Activated T-helper 9 cell treated with anti-CD3 and anti-CD28 coated beads, Interleukin-2, amount 50 U/mL, for 16 hours (primary cell): Measurements from ENCODE around the gene MFAP4.

Experiments
- DNase-seq: peaks from one replicate; pipeline ENCODE4 v3.0.0-alpha.2; 2020; ENCODE audit warnings: low read depth

MFAP4 gene

GRCh38 chr17:19348081-19348650 is 38.8 kb downstream of the MFAP4 start:
- DNase-seq, result no peak

- DNase-seq, result no peak
Observed at GRCh38 chr17:19347323-19348080, 39.5 kb downstream of the MFAP4 start.

GRCh38 chr17:19346351-19347255 is 40.4 kb downstream of the MFAP4 start:
- DNase-seq, result no peak

- DNase-seq, result no peak
Observed at GRCh38 chr17:19345486-19346350, 41.3 kb downstream of the MFAP4 start.

GRCh38 chr17:19345067-19345460 is 41.9 kb downstream of the MFAP4 start:
- DNase-seq, result no peak

- no peak for DNase-seq
Observed at GRCh38 chr17:19344311-19345066, 42.5 kb downstream of the MFAP4 start.

- no peak for DNase-seq
Observed at GRCh38 chr17:19343671-19344151, 43.3 kb downstream of the MFAP4 start.

GRCh38 chr17:19343256-19343630 is 43.7 kb downstream of the MFAP4 start:
- no peak for DNase-seq

- no peak for DNase-seq
Observed at GRCh38 chr17:19342611-19343255, 44.3 kb downstream of the MFAP4 start.

- no peak for DNase-seq
Observed at GRCh38 chr17:19341641-19342610, 45.1 kb downstream of the MFAP4 start.

- DNase-seq, result no peak
Observed at GRCh38 chr17:19341211-19341631, 45.8 kb downstream of the MFAP4 start.

GRCh38 chr17:19339341-19339815 is 47.6 kb downstream of the MFAP4 start:
- no peak for DNase-seq

GRCh38 chr17:19338031-19338990 is 48.7 kb downstream of the MFAP4 start:
- peak; percentile 46 for DNase-seq

GRCh38 chr17:19337712-19338023 is 49.3 kb downstream of the MFAP4 start:
- no peak for DNase-seq

GRCh38 chr17:19336938-19337711 is 49.9 kb downstream of the MFAP4 start:
- DNase-seq, result no peak

- DNase-seq, result no peak
Observed at GRCh38 chr17:19335951-19336631, 50.9 kb downstream of the MFAP4 start.

- DNase-seq, result no peak
Observed at GRCh38 chr17:19334331-19334730, 52.7 kb downstream of the MFAP4 start.
